MM.1S (cell line): ENCODE measurements around the gene MACROD2.

Source experiments
- EZH2 ChIP-seq: fragments of 300-600 bp; sonication (generic); optimal IDR thresholded peaks from 2 replicates; pipeline ENCODE3; 2017; ENCODE audit warnings: low read depth, mild to moderate bottlenecking, antibody characterized with exemption, low read length, mixed read lengths
- EZH2phosphoT487 ChIP-seq: fragments of 300-600 bp; sonication (generic); IDR thresholded peaks from 2 replicates; pipeline ENCODE4 v1.6.1; 2018; ENCODE audit warnings: antibody characterized with exemption, low read length
- TF ChIP-seq, protein P1 (sequence below): fragments of 300-600 bp; sonication (generic); IDR thresholded peaks from 2 replicates; pipeline ENCODE4 v1.5.1; 2016; ENCODE audit warnings: antibody characterized with exemption, low read length, mixed read lengths

DNA sequence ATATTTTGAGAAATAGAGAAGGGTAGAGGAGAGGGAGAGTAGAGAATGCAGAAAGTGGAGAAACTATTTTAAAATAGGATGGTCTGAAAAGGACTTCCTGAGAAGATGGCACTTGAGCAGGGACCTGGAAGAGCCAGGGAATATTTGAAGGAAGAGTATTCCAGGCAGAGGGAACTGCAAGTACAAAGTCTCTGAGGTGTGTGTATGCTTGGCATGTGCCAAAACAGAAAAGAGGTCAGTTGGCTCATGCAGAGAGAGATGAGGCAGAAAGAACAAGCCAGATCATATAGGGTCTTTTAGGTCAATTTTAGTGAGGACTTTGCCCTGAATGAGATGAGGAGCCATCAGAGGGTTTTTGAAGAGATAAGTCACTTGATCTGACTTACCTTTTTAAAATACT lies 196.2 kb downstream of the MACROD2 start:
- TF ChIP-seq, protein P1, sequence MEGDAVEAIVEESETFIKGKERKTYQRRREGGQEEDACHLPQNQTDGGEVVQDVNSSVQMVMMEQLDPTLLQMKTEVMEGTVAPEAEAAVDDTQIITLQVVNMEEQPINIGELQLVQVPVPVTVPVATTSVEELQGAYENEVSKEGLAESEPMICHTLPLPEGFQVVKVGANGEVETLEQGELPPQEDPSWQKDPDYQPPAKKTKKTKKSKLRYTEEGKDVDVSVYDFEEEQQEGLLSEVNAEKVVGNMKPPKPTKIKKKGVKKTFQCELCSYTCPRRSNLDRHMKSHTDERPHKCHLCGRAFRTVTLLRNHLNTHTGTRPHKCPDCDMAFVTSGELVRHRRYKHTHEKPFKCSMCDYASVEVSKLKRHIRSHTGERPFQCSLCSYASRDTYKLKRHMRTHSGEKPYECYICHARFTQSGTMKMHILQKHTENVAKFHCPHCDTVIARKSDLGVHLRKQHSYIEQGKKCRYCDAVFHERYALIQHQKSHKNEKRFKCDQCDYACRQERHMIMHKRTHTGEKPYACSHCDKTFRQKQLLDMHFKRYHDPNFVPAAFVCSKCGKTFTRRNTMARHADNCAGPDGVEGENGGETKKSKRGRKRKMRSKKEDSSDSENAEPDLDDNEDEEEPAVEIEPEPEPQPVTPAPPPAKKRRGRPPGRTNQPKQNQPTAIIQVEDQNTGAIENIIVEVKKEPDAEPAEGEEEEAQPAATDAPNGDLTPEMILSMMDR: no peak
- TF ChIP-seq EZH2phosphoT487 (no peak), EZH2 (no peak)
